Fibroblast of lung (primary cell): Measurements from ENCODE around the gene SCAF8.

Source experiments
- CTCF ChIP-seq, 2 donors: IDR thresholded peaks in 1 of 2; conservative IDR thresholded peaks in 1 of 2; 1 replicate in 1 of 2; 2 replicates in 1 of 2; pipeline ENCODE4 v1.5.1; 2011 to 2012; ENCODE audit warnings: low read length in 2 of 2, control low read depth in 1 of 2, inconsistent platforms in 1 of 2, low read depth in 1 of 2, mild to moderate bottlenecking in 1 of 2
- EZH2 ChIP-seq: IDR thresholded peaks from 2 replicates; pipeline ENCODE4 v1.5.1; 2012; ENCODE audit warnings: low read length, control low read depth, mild to moderate bottlenecking; ENCODE audit errors: missing control alignments

- TF ChIP-seq CTCF (conservative IDR thresholded peaks at IDR 0.05 in 1 of 2, IDR thresholded peaks at IDR 0.05 in 1 of 2; ENCODE audit: low read depth in 1 of 2, low read length in 2 of 2): no peak
- no peak for TF ChIP-seq EZH2
Measured at GRCh38 chr6:154862536-154862935, 129.3 kb downstream of the SCAF8 start.
